ENCODE measurements around the gene PCNT.

DNA sequence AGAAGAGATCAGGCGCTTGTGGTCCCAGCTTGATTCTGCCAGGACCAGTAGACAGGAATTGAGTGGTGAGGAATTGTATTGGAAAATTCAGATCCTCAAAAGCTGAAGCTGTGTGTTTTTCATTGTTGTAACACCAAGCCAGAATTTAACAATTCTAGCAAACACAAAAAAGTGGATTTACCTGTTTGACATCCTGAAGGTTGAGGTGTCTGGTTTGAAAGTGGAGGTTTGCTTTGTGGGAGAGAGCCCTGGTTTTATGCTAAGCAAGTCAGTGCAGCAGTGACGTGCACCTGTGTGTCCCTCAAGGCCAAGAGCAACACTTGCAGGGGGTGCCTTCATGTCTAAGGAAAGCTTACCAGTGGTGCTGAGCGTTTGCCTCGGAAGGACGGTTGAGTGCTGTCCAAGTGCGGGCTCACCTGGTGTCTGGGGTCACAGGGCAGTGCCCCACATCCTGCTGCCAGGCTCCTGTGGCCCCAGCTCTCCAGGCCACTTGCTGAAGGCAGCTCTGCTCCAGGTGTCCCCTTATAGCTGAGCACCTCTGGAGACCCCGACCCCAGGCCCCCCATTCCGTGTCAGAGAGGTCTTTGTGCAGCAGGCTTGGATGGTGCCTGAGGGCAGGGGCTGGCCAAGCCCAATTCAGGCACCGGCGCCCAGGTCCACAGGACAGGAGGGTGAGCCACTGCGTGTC, 27.7 kb downstream of the PCNT start:
- TF ChIP-seq, protein P1, sequence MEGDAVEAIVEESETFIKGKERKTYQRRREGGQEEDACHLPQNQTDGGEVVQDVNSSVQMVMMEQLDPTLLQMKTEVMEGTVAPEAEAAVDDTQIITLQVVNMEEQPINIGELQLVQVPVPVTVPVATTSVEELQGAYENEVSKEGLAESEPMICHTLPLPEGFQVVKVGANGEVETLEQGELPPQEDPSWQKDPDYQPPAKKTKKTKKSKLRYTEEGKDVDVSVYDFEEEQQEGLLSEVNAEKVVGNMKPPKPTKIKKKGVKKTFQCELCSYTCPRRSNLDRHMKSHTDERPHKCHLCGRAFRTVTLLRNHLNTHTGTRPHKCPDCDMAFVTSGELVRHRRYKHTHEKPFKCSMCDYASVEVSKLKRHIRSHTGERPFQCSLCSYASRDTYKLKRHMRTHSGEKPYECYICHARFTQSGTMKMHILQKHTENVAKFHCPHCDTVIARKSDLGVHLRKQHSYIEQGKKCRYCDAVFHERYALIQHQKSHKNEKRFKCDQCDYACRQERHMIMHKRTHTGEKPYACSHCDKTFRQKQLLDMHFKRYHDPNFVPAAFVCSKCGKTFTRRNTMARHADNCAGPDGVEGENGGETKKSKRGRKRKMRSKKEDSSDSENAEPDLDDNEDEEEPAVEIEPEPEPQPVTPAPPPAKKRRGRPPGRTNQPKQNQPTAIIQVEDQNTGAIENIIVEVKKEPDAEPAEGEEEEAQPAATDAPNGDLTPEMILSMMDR (IDR thresholded peaks at IDR 0.05), result no peak
- no peak for TF ChIP-seq EZH2 (IDR thresholded peaks at IDR 0.05; ENCODE audit: borderline replicate concordance, insufficient read depth, low read depth, low read length, poor library complexity, severe bottlenecking)

All from B cell (primary cell).